Suprapubic skin (tissue), 4 donors: Measurements from ENCODE around the gene CLMP. TPM values are rescaled to one million over a fixed set of nuclear protein-coding genes. Genes with fewer than 3 reads are reported as not detected.

Experiments used
- DNase-seq, 2 donors: peaks; one replicate each; pipeline ENCODE4 v3.0.0-alpha.2; 2019; ENCODE audit warnings: low spot score in 2 of 2
- H3K27ac ChIP-seq: fragments of 200-600 bp; sonication (generic); one replicate; pipeline ENCODE4 v1.5.1; 2019
- H3K27me3 ChIP-seq: fragments of 200-600 bp; sonication (generic); one replicate; pipeline ENCODE4 v1.5.1; 2019
- H3K36me3 ChIP-seq: fragments of 200-600 bp; sonication (generic); one replicate; pipeline ENCODE4 v1.5.1; 2019
- H3K4me1 ChIP-seq: fragments of 200-600 bp; sonication (generic); one replicate; pipeline ENCODE4 v1.5.1; 2019
- H3K4me3 ChIP-seq: fragments of 200-600 bp; sonication (generic); one replicate; pipeline ENCODE4 v1.5.1; 2019; ENCODE audit warnings: mild to moderate bottlenecking
- H3K9me3 ChIP-seq: fragments of 200-600 bp; sonication (generic); one replicate; pipeline ENCODE4 v1.5.1; 2019
- EP300 ChIP-seq: sonication (generic); formaldehyde crosslinking; IDR thresholded peaks from one replicate; pipeline ENCODE4 v1.6.1; 2017; ENCODE audit warnings: antibody characterized with exemption
- POLR2A ChIP-seq, 2 donors: fragments of 450-650 bp; IDR thresholded peaks; one replicate each; pipeline ENCODE4 v1.6.1; 2017; ENCODE audit warnings: antibody characterized with exemption in 2 of 2, mild to moderate bottlenecking in 2 of 2, moderate library complexity in 2 of 2
- POLR2AphosphoS5 ChIP-seq, 3 donors: sonication (generic); formaldehyde crosslinking; IDR thresholded peaks; one replicate each; pipeline ENCODE4 v1.6.1; 2017; ENCODE audit warnings: antibody characterized with exemption in 3 of 3
- WGBS: methylation state at CpG from one replicate; pipeline ENCODE4 v1.1.5; 2018; 5-methylcytosine and 5-hydroxymethylcytosine counted together
- total RNA-seq, 4 donors: library from RNA; depleted of rRNA; stranded (reverse); fragments of >200 nt; gene quantifications; one replicate each; pipeline ENCODE4 v1.1.0, GENCODE V29; 2016
- TF ChIP-seq, protein P1 (sequence below), 2 donors: fragments of 200-600 bp in 1 of 2; fragments of 450-650 bp in 1 of 2; sonication (generic) in 1 of 2; IDR thresholded peaks; one replicate each; pipeline ENCODE4 v1.5.1; 2016 to 2019; ENCODE audit warnings: antibody characterized with exemption in 2 of 2, mild to moderate bottlenecking in 1 of 2, moderate library complexity in 1 of 2

CLMP gene
- total RNA-seq, 4 donors from 2014 or later = 17.5 to 26.9 (median 19.9) TPM

DNA sequence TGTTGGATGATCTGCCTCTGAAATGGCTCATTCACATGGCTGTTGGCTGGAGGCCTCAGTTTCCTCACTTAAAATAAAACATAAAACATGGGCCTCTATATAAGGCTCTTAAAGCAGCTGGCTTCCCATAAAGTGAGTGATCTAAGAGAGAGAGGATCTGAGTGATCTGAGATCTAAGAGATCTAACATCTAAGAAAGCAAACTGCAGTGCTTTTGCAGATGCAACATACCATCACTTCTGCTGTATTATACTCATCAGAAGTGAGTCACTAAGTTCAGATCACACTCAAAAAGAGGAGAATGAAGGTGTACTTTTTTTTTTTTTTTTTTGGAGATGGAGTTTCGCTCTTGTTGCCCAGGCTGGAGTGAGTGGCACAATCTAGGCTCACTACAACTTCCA, 115.0 kb downstream of the CLMP start:
- Histone ChIP-seq H3K9me3 (no peaks in the 10 kb centered on the region), H3K27me3 (no peaks in the 10 kb centered on the region), H3K4me1 (peaks cover 3% of the 10 kb centered on the region), H3K27ac (no peak overlapping the region), H3K36me3 (no peaks in the 10 kb centered on the region), H3K4me3 (no peak overlapping the region)
- TF ChIP-seq POLR2A (IDR thresholded peaks at IDR 0.05) (no peak), POLR2AphosphoS5 (IDR thresholded peaks at IDR 0.05) (no peak), EP300 (no peak)
- TF ChIP-seq, protein P1, sequence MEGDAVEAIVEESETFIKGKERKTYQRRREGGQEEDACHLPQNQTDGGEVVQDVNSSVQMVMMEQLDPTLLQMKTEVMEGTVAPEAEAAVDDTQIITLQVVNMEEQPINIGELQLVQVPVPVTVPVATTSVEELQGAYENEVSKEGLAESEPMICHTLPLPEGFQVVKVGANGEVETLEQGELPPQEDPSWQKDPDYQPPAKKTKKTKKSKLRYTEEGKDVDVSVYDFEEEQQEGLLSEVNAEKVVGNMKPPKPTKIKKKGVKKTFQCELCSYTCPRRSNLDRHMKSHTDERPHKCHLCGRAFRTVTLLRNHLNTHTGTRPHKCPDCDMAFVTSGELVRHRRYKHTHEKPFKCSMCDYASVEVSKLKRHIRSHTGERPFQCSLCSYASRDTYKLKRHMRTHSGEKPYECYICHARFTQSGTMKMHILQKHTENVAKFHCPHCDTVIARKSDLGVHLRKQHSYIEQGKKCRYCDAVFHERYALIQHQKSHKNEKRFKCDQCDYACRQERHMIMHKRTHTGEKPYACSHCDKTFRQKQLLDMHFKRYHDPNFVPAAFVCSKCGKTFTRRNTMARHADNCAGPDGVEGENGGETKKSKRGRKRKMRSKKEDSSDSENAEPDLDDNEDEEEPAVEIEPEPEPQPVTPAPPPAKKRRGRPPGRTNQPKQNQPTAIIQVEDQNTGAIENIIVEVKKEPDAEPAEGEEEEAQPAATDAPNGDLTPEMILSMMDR (IDR thresholded peaks at IDR 0.05) = no peak
- WGBS = 100% methylated on average over 1 of the region's 1 CpG
- DNase-seq = no peak

DNA sequence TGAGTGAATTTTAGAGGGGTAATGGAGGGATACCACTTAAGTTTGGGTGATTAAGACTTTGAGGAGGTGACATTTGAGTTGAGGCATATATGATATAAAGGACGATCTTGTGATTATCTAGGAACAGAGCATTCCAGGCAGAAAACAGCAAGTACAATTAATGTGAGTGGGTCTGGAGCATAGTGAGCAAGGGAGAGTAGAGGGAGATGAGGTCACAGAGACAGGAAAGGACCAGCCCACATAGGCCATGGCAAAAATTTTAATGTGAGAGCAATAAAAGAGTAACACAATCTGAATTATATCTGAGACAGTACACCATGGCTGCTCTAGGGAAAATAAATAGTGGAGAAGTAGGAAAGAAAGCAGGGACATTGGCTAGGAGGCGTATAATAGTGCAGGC, 118.6 kb downstream of the CLMP start:
- H3K36me3 ChIP-seq = peaks cover 11% of the 10 kb centered on the region
- no peak for TF ChIP-seq EP300
- TF ChIP-seq POLR2A (IDR thresholded peaks at IDR 0.05) = no peak
- TF ChIP-seq POLR2AphosphoS5 (IDR thresholded peaks at IDR 0.05) = no peak
- TF ChIP-seq, protein P1 (IDR thresholded peaks at IDR 0.05) = no peak
- no peaks in the 10 kb centered on the region for H3K4me1 ChIP-seq
- WGBS = 85% methylated on average over 2 of the region's 2 CpGs
- H3K27me3 ChIP-seq = no peaks in the 10 kb centered on the region
- no peak overlapping the region for H3K4me3 ChIP-seq
- H3K9me3 ChIP-seq = no peaks in the 10 kb centered on the region
- no peak for DNase-seq
- no peak overlapping the region for H3K27ac ChIP-seq

DNA sequence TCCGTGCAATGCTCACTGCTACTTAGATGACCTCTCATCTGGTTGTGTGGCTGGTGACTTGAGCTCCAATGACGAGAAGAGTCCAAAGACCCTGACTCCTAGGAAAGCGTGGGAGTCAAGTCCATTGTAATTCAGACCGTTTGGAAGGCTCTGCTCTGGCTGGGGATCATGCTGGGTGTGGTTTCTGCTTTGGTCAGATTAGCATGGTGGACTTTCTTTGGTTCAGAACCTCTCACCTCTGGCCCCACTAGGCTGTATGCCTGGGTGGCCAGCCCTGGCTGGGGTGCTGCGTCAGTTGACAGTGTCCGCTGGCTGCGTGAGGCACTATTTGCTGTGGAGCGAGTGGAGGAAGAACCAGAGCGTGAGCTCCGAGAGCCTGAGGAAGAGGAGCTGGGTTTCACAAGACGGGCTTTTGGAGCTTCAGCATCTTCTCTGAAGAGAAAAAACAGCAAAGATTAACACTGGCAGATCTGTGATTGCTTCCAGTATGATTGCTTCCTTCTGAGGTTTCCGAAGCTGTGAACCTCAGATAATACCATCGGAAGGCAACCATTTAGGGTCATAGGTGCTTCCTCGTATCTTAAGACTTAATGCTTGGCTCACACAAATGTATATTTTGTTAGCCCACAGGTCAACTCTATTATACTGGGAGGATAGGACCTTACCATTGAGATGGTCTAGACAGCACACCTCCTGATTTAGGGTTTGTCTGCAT, 121.5 kb downstream of the CLMP start:
- H3K4me3 ChIP-seq = no peak overlapping the region
- H3K4me1 ChIP-seq = no peaks in the 10 kb centered on the region
- no peak overlapping the region for H3K27ac ChIP-seq
- peaks cover 11% of the 10 kb centered on the region for H3K36me3 ChIP-seq
- TF ChIP-seq POLR2A (IDR thresholded peaks at IDR 0.05) = no peak
- TF ChIP-seq, protein P1 (IDR thresholded peaks at IDR 0.05) = no peak
- no peak for TF ChIP-seq POLR2AphosphoS5 (IDR thresholded peaks at IDR 0.05)
- no peak for TF ChIP-seq EP300
- WGBS = 93% methylated on average over 14 of the region's 14 CpGs
- DNase-seq = no peak
- H3K9me3 ChIP-seq = no peaks in the 10 kb centered on the region
- H3K27me3 ChIP-seq = no peaks in the 10 kb centered on the region

DNA sequence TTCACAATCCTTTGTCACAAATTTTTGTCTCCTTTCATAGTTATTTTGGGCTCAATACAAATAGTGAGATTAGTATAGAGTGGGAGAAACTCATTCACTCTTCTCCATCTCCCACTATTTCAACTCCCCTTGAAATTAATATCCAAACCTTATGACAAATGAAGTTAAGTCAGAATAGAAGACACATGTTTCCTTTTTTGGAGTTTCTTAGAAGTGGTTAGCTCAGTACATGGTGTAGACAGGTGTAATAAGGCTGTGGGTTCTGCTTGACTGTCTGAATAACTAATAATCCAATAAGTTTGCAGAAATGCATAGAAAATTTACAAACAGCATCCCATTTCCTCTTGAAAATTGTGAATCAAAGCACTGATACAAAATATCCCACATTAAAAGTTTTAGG, 122.3 kb downstream of the CLMP start:
- Histone ChIP-seq H3K4me1 (peaks cover 4% of the 10 kb centered on the region), H3K36me3 (peaks cover 11% of the 10 kb centered on the region), H3K27me3 (no peaks in the 10 kb centered on the region), H3K4me3 (no peak overlapping the region), H3K27ac (no peak overlapping the region), H3K9me3 (no peaks in the 10 kb centered on the region)
- no peak for DNase-seq
- TF ChIP-seq, protein P1 (IDR thresholded peaks at IDR 0.05) = no peak
- no peak for TF ChIP-seq POLR2A (IDR thresholded peaks at IDR 0.05)
- no peak for TF ChIP-seq POLR2AphosphoS5 (IDR thresholded peaks at IDR 0.05)
- no peak for TF ChIP-seq EP300

DNA sequence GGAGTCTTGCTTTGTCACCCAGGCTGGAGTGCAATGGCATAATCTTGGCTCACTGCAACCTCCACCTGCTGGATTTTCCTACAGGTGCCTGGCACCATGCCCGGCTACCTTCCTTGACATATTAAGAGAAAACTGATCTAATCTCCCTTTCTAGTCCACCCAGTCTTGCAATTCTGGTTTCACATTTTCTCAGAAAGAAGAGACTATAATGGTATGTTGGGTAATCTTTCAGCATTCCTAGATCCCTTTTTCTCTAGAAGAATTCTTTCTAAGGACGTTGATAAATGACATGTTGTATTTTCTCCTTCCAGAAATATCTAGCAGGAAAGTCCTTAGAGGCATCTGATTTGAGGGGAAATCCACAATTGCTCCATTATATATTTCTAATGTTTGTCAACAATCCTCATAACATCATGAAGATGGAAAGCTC, 122.7 kb downstream of the CLMP start:
- no peak for DNase-seq
- H3K27ac ChIP-seq = no peak overlapping the region
- 40% methylated on average over 2 of the region's 2 CpGs for WGBS

More for the DNA sequence above, 122.7 kb downstream of the CLMP start:
- no peaks in the 10 kb centered on the region for H3K9me3 ChIP-seq
- H3K36me3 ChIP-seq = peaks cover 11% of the 10 kb centered on the region
- no peaks in the 10 kb centered on the region for H3K27me3 ChIP-seq
- peaks cover 4% of the 10 kb centered on the region for H3K4me1 ChIP-seq
- no peak for TF ChIP-seq POLR2AphosphoS5 (IDR thresholded peaks at IDR 0.05)
- TF ChIP-seq, protein P1 (IDR thresholded peaks at IDR 0.05) = no peak
- no peak for TF ChIP-seq EP300
- TF ChIP-seq POLR2A (IDR thresholded peaks at IDR 0.05) = no peak
- no peak overlapping the region for H3K4me3 ChIP-seq
